GM21515 (cell line): ENCODE results near the gene BTBD16.

Experiments
- ATAC-seq: cut with Tn5 transposase; IDR thresholded peaks from one replicate; pipeline ENCODE4 v1.9.1; 2021; ENCODE audit not compliant: unreplicated experiment

Gene BTBD16

GRCh38 chr10:122273966-122274545, 3.0 kb downstream of the BTBD16 start:
- no peak for ATAC-seq

GRCh38 chr10:122276611-122277208, 5.6 kb downstream of the BTBD16 start:
- no peak for ATAC-seq

DNA sequence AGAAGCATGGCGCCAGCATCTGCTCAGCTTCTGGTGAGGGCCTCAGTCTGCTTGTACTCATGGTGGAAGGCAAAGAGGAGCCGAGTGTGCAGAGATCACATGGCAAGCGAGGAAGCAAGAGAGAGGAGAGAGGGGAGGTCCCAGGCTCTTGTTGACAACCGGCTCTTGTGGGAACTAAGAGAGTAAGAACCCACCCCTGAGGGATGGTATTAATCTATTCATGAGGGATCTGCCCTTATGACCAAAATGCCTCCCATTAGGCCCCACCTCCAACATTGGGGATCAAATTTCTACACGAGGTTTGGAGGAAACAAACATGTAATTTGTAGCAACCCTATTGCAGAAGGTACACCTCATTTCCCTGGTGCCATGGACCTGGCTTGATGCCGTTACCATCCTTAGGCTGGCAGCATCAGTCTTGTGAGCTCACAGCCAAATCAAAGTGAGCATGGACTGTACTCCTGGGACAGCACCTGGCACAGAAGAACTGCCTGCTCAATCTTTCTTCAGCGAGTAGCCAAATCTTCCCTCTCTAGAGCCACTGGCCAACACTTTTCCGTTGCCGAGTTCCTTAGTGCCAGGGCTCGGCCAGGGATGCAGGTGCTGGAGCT, 6.5 kb downstream of the BTBD16 start:
- no peak for ATAC-seq

DNA sequence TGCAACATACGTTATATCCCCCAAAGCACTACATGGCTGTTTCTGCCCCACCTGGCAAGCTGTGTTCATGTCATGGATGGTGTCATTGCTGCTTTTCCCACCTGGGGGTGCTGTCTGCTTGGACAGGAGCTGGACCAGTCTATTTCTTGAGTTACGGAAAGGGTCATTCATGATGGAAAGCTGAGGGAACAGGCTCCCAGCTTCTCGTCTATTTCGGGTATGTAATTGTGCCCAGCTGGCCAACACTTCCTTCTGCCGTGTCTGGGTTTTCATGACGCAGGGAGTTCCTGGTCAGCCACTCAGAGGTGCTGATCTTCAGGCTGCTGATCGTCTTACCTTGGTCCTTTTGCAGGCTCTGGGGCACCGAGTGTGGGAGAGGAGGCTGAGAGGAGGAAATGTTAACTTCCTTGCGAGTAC, 8.6 kb downstream of the BTBD16 start:
- ATAC-seq, result no peak

DNA sequence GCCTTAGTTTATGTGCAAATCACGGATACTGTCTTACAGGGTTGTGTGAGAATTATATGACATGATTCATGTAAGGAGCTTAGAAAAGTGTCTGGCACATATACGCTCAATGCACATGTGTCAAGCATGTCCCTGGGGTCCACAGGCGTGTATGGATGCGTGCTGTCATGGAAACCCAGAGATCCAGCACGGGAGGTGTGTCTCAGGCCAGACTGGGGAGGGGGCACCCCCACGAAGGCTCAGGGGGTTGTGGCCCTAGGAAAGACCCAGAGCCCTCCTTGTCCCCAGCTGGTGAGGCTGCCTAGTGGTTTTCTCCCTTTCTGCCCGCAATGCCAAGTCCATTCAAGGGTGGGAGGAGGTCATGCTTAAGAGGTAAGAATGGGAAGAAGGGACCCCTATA, 9.1 kb downstream of the BTBD16 start:
- no peak for ATAC-seq

DNA sequence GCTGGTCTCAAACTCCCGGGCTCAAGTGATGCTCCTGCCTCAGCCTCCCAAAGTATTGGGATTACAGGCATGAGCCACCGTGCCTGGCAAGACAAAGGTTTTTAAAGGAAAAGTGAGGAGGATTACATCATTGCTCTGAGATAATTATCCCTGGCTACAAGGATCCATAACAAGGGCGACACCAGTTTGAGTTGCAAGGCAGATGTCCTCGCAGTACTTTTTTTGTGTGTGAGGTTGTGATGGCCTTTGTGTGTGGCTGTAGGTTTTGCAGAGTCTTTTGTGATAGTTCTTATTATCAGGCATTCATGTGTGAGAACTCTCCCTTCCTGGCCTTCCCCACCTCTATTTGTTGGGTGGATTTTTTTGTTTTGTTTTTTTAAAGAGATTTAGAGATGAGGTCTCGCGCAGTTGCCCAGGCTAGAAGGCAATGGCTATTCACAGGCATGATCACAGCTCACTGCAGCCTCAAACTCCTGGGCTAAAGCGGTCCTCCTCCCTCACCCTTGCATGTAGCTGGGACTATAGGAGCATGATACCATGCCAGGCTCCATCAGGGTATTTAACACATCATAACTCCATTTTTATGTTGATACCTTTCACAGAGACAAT, 10.0 kb downstream of the BTBD16 start:
- ATAC-seq, result no peak

- ATAC-seq, result no peak
Measured at GRCh38 chr10:122281751-122282150, 10.7 kb downstream of the BTBD16 start.

DNA sequence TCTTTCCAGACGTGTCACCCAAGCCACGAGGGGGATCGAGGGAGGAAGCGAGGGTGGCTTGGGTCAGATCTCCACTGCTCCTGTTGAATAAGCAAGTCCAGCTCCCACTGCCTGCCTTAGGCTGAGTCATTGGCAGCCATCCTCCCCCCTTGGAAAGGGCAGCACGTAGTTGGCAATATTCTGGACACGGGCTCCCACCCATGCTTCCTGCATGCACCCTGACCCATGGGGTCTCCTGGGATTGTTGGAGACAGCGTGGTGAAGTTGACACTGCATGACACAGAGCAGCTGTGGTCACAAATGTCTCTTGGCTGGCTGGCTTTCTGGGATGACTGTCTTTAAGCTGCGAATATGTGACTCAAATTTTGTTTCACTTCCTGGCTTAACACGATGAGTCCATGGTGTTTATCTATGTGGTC, 11.2 kb downstream of the BTBD16 start:
- ATAC-seq, result no peak

- no peak for ATAC-seq
Measured at GRCh38 chr10:122282909-122283308, 11.8 kb downstream of the BTBD16 start.

DNA sequence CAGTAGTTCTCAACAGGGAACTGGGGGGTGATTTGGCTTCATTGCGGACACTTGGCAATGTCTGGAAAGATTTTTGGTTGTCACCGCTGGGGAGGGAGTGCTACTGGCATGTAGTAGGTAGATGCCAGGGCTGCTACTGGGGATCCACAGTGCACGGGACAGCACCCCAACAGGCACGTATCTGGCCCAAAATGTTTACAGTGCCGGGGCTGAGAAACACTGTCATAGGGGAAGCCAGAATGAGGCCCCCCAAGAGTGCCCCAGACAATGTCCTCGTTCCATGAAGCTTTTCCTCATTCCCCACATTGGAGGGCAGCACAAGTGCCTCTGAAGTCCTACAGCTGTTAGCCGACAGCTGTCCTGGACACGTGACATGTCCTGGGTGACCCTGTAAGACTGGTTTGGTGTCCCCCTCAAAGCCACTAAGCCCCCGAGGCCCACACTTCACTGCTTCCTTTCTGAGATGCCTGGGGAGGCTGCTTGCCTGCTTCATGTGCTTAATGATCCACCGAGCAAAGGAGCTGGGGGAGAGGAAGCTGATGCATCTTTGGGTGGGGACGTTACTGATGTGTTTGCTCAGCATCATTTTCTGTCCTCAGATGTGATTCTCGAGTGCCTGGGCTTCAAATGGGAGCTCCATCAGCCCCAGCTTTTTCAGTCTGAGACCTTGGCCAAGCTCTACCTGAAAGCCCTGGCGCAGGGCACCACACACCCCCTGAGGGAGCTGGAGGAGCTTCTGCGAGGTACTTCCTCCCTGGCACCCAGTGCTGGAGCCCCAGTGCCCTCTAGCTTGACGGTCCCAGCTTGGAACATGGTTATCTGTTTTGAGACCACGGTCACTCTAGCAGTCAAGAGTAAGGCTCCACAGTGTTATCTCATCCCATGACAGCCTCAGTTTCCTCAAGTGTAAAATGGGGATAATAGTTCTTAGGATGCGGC, 14.7 kb downstream of the BTBD16 start:
- ATAC-seq, result no peak

GRCh38 chr10:122286867-122287266, 15.8 kb downstream of the BTBD16 start:
- ATAC-seq, result no peak

DNA sequence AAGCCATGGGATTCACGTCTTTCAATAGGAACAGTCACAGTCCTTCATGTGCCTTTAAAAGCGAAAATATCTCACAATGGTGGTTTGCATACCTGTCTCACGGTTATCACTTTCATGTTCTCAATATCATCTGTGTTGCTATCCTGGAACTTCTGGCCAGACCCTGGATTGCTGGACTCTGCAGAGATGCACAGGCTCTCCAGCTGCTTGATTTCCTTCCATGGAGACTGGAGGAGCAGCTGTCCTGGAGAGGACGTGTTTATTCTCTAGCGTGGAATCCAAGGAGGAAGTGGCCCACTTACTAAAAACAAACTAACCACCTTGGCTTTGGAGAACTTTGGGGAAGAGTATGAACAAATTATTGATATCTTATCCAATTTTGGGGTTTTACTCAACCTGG, 16.5 kb downstream of the BTBD16 start:
- no peak for ATAC-seq

- no peak for ATAC-seq
Measured at GRCh38 chr10:122288262-122288661, 17.2 kb downstream of the BTBD16 start.

DNA sequence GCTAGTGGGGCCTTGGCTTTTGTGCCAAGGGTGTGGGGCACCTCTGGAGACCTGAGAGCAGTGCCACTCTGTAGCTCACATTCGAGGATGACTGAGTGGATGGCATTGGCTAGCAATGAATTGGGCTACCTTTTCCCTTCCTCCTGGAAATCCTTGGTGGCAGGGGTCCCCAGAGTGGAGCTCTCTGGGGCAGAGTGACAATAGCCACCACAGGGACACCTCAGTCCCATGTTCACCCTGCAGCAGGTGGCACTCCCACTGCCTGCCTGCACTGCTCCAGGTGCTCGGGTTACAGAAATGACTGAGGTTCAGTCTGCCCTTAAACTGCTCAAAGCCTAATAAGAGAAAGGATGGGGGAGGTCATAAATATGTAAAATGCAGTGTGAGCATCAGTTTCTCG, 17.8 kb downstream of the BTBD16 start:
- no peak for ATAC-seq

DNA sequence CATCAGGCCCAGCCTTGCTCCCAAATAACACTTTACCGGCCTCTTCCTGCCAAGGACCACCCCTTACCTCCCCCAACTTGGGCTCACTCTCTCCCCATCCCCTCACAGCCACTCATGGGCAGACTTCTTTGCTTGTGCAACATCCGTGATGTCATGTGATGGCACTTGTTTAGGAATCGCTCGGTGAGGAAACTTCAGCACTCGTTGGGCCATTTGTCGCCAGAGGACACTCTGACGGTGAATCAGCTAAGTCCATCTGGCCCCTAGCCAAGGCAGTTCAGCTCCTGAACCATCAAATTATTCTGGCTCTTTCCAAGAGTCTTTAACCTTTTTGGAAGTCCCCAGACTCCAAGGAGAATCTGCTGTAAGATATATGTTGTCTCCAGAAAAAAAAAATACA, 19.2 kb downstream of the BTBD16 start:
- no peak for ATAC-seq

GRCh38 chr10:122290833-122291532, 19.9 kb downstream of the BTBD16 start:
- ATAC-seq, result no peak

- no peak for ATAC-seq
Measured at GRCh38 chr10:122291739-122292138, 20.6 kb downstream of the BTBD16 start.

GRCh38 chr10:122292376-122292775, 21.3 kb downstream of the BTBD16 start:
- ATAC-seq, result no peak

DNA sequence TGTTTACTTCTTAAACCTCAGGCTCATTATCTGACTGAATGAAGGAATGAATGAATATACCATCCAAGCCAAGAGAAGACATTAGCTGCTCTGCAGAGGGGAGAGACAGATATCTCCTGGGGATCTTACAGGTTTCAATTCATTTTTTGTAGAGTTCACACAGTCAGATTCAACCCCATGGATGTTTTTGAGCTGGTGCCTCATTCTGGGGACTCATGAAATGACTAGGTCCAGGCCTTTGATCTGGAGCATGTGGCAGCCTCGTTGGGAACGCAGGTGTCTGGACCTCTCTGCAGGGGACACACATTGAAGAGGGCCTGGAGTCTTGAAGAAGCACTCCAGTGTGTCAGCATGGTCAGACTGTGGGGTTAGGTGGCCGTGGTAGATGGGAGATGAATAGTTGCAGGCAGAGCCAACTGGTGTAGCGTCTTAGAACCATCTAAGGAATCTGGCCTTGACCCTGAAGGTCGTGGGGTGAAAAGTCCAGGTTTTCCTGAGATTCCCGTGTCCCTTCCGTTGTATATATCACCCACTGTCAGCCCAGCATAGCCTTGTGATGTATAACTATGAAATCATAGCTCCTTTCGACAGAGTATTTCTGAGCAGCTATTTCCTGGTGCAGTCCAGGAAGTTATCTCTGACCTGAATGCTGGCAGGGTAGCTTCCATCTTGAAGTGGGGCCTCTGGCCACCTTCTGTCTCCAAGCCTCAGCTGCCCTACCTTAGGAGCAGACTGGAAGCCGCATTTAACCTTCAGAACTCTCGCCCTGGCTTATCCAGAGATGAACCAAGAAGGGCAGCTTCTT, 22.3 kb downstream of the BTBD16 start:
- no peak for ATAC-seq

GRCh38 chr10:122293961-122294380, 22.9 kb downstream of the BTBD16 start:
- no peak for ATAC-seq
